ENCODE data around the gene CHMP1B.
A peak's percentile ranks its signal among the peaks of the same experiment; 100 is the strongest.

CHMP1B gene

GRCh38 chr18:11866329-11866728 lies 15.1 kb downstream of the CHMP1B start:
- H3K4me3 ChIP-seq (ENCODE audit: low read depth, low read length), result no peak overlapping the region
- DNase-seq (ENCODE audit: low read depth), result no peak
- TF ChIP-seq CTCF (IDR thresholded peaks at IDR 0.05; ENCODE audit: control insufficient read depth, extremely low read depth, insufficient read depth), result no peak

GRCh38 chr18:11866764-11867163 lies 15.6 kb downstream of the CHMP1B start:
- TF ChIP-seq CTCF (IDR thresholded peaks at IDR 0.05; ENCODE audit: control insufficient read depth, extremely low read depth, insufficient read depth), result no peak
- DNase-seq (ENCODE audit: low read depth), result no peak
- H3K4me3 ChIP-seq (ENCODE audit: low read depth, low read length), result no peak overlapping the region

- no peak overlapping the region for H3K4me3 ChIP-seq (ENCODE audit: low read depth, low read length)
- TF ChIP-seq CTCF (IDR thresholded peaks at IDR 0.05; ENCODE audit: control insufficient read depth, extremely low read depth, insufficient read depth), result no peak
- DNase-seq (ENCODE audit: low read depth), result no peak
Observed at GRCh38 chr18:11868230-11868629, 17.0 kb downstream of the CHMP1B start.

- H3K4me3 ChIP-seq (ENCODE audit: low read depth, low read length), result no peak overlapping the region
- no peak for DNase-seq (ENCODE audit: low read depth)
- no peak for TF ChIP-seq CTCF (IDR thresholded peaks at IDR 0.05; ENCODE audit: control insufficient read depth, extremely low read depth, insufficient read depth)
Observed at GRCh38 chr18:11871501-11871900, 20.3 kb downstream of the CHMP1B start.

- DNase-seq (ENCODE audit: low read depth), result peak; percentile 33
- peak; percentile 86 for TF ChIP-seq CTCF (IDR thresholded peaks at IDR 0.05; ENCODE audit: control insufficient read depth, extremely low read depth, insufficient read depth)
- no peak overlapping the region for H3K4me3 ChIP-seq (ENCODE audit: low read depth, low read length)
Observed at GRCh38 chr18:11872479-11873136, 21.4 kb downstream of the CHMP1B start.

- no peak overlapping the region for H3K4me3 ChIP-seq (ENCODE audit: low read depth, low read length)
- no peak for DNase-seq (ENCODE audit: low read depth)
- TF ChIP-seq CTCF (IDR thresholded peaks at IDR 0.05; ENCODE audit: control insufficient read depth, extremely low read depth, insufficient read depth), result no peak
Observed at GRCh38 chr18:11873670-11874340, 22.6 kb downstream of the CHMP1B start.
